ENCODE data around the gene ZNF3.

The ZNF3 gene

DNA sequence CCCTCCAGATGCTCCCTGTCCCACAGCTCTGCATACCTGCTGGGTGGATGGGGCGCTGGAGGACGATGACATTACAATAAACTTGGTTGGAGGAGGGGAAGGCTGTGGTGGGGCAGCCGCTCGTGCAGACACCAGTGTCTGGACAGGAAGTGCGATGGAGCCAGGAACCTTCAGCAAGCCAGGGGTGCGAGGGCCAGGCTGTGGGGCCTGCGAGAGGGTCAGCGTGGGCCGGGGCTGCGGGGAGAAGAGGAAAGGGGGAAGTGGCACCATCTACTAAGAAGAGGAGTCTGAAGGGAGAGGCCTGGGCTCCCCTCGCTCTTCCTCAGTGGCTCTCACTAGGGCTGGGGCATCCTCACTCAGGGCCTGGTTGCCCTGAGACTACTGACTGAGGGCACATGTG is 26.4 kb upstream of the ZNF3 start:
- no peak for DNase-seq

DNA sequence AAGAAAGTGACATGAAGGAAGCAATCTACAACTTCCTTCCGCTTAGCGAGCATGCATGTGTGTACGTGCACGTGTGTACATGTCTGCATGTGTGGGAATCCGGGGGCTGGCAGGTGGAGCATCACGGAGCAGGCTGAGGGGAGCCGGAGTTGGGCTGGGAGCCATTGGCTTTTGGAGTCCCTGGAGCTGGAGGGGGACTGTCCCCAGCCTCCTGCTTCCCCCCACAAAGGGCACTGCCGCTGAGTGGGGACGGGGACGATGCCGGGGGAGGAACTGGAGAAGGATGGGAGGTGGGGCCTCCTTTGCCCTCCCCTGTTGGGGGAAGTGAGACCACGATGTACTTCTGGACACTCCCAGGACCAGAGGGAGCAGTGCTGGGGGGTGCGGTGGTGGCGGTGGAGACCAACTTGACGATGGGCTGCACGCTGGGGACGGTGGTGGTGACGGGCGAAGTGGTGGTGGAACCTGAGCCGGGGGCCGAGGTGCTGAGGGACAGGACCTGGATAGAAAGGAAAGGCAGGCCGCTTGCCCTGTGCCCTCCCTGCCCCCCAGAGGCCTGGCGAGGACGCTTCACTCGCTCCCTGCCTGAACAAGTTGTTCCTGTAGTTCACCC is 25.7 kb upstream of the ZNF3 start:
- DNase-seq = no peak

DNA sequence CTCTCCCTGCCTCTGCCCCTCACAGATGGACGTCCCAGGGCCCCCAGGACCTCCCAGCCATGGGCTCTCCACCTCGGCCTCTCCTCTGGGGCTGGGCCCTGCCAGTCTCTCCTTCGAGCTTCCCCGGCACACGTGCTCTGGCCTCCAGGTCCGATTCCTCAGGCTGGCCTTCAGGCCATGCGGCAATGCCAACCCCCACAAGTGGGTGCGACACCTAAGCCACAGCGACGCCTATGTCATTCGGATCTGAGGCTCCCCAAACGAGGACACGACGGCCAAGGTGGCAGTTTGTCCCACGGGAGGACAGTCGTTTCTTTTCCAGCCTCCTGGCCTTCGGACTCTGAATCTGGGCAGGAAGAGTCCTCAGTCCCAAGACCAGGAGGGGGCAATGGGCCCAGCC is 25.1 kb upstream of the ZNF3 start:
- DNase-seq = no peak

DNA sequence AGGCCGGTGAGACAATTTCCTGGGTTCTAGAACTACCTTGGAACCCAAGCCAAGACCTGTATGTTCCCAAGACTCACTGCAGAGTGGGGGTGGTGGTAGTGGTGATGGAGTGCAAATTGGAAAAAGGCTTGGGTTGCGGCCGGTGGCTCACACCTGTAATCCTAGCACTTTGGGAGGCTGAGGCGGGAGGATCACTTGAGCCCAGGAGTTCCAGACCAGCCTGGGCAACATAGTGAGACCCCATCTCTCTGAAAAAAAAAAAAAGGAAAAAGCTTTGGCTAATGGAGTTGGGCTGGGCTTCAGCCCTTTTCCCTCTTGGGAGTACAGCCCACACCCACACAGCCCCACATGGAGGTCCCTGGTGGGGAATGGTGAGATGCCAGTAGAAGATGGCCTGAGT is 24.0 kb upstream of the ZNF3 start:
- DNase-seq = no peak

DNA sequence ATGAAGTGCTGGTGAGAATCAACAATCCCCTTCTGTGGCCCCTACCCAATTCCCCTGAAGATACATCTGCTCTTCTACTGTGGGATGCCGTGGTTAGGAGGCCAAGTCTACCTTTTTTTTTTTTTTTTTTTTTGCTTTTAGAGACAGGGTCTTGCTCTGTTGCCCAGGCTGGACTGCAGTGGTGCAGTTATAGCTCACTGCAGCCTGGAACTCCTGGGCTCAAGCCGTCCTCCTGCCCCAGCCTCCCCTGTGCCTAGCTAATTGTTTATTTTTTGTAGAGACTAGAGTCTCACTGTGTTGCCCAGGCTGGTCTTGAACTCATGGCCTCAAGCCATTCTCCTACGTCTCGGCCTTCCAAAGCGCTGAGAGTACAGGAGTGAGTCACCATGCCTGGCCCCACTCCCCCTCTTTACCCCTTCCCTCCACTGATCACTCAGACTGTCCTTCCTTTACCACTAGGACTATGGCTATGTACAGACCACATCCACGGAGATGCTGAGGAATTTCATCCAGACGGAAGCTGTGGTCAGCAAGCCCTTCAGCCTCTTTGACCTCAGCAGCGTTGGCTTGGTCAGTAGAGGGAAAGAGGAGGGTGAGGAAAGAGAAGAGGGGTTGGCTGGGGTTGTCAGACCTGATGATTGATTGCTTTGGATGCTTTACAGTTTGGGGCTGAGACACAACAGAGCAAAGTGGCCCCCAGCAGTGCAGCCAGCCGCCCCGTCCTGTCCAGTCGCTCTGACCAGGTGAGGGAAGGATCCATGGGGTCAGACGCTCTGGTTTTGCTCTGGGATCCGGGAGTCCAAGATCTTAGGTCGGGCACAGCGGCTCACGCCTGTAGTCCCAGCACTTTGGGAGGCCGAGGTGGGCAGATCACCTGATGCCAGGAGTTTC is 21.7 kb upstream of the ZNF3 start:
- no peak for DNase-seq

DNA sequence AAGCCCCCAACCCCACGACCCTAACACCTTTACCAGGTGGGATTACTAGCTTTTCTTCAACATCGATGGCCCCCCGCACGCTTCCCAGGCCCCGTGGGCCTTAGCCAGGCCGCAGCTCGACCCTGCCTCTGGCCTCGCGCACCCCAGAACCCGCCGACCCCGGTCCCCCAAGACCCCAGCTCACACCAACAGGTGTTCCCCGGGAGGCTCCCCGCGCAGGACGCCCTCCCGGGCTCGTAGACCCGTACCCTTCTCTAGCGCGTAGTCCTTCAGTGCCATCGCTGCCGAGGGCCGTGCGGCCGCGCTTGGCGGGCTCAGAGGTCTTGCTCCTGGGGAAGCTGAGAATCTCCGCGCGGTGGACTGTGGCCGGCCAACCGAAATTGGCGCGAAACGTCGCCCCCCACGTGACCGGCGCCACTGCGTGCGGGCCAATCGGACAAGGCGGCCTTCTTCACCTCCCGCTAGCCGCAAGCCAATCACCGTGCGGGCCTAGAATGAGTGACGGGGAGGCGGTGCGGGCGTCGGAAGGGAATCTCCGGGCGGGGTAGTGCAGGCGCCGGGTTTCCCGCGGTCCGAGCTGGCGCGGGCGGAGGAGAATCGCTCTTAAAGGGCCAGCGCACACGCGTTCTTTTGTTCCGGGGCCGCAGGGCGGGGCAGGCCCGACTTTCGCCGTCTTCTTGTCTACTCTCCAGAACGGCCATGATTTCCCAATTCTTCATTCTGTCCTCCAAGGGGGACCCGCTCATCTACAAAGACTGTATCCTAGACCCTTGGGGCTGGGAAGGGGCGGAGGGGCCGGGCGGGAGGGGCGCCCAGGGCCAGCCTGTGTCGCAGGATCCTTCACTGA is 19.7 kb upstream of the ZNF3 start, which contains the start of the genes AP4M1 and MCM7:
Gene AP4M1 (plus strand): TSS at position 628 of the 847 bp plus-strand sequence. CDS start 72 bp downstream, at position 700.
Gene MCM7 (minus strand): TSS at position 382 of the 847 bp plus-strand sequence. CDS start 103 bp downstream, at position 279.
- peak; percentile 98 for DNase-seq

DNA sequence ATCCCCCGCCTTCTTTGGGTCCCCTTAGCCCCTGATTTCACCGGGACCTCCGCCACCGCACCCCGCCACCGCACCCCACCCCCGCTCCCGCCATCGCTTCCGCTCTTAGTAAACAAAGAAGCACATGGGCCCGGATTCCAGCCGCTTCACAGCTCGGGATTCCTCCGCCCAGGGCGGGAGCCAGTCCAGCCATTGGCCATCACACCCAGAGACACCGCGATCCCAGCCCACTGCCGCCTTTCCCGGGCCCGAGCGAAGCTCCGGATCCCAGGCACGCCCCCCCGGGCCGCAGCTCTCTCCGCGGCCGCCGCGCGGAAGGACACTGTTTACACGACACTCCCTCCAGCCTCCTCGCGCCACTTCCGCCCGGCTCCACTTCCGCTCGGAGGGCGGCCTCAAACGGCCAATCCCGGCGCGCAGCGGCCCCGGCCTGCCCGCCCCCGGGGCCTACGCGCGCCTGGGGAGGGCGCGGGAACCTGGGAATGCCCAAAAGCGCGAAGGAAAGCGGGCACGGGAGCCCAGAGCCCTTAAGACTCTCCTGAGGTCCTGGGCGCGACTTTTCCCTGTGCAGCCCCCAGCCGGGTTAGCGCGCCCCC is 19.0 kb upstream of the ZNF3 start:
- peak; percentile 83 to 87 for DNase-seq

DNA sequence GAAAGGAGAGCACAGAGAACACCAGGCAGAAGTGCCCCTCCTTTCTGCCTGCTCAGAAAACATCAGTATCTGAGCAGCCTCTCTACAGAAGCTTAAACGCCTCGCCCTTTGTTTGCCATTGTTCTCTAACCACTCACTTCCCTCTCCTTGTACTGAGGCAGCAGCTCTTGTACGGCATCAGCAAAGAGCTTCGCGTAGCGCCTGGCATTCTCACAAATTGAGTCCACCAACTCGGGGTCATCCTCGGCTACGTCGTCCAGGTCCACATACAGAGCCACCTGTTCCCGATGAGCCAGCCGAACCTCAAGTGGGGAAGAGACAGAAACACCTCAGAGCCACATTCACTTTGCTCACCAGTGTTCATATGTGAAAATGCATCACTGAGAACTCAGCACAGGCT is 17.9 kb upstream of the ZNF3 start:
- no peak for DNase-seq

DNA sequence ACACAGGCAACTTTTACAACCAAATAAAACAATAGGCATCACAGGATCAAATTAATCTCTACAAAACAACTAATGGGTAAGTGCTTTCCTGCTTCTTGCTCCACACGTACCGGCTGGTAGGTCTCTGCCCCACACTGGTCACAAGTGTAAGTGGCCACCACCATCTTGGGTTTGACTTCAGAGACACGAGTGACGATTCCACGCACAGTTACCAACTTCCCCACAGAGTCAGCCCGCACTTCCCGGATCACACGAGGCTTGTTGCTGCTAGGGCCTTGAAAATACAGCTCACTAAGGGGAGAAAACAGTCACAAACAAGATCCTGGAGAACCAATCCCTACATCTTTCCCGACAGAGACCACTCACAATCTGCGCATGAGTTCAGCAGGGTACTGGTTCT is 17.4 kb upstream of the ZNF3 start:
- no peak for DNase-seq

DNA sequence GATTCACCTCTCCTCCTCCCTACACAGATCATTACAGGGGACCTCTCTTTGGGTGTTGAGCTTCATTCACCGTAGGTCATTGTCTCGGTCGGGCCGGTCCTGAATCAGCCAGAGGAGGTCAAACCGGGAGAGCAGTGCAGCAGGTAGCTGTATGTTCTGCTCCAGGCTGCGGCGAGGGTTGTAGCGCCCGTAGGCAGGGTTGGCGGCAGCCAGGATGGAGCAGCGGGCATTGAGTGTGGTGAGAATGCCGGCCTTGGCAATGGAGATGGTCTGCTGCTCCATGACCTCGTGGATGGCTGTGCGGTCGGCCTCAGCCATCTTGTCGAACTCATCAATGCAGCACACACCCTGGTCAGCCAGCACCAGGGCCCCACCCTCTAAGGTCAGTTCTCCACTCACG is 14.2 kb upstream of the ZNF3 start:
- no peak for DNase-seq

DNA sequence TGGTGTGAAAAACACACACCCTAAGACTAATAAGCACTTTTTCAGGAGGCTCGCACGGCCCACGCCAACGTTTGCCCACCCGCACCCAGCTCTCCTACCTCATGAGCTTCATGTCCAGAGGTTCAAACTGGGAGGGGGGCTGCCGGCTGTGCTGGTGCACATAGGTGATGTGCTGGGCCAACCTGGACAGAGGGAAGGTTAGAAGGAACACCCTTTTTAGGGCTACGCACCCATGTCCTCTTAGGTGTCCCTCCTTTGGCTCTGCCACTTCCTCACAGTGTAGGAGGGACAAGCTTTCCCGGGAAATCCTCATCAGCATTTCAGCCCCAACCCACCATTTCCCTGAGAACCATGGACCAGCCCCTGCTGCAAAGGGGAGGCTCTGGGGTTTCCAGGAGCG is 13.8 kb upstream of the ZNF3 start:
- DNase-seq = no peak

DNA sequence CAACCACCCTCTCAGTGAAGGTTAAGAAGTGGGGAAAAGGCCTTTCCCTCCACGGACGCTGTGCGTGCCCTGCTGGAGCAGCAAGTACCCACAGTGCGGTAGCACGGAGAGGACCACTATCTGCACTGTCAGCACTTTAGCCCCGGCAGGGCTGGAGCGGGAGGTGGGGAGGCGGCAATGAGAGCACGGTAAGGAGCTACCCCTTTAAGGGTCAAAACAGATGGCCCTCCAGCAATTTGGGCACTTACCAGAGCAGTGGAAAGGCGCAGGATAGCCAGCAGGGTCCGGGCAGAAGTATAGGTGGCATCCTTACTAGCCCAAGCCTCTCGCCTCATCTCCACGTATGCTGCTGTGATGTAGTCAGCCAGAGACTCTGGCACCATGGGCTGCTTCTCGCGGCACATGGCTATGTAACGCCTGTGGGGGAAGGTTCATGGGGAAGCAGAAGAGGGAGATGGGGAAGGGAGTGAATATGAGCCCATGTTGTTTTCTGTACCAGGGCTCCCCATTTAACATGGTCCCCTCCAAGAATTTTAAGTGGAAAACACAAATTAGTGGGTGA is 12.5 kb upstream of the ZNF3 start:
- DNase-seq = no peak

DNA sequence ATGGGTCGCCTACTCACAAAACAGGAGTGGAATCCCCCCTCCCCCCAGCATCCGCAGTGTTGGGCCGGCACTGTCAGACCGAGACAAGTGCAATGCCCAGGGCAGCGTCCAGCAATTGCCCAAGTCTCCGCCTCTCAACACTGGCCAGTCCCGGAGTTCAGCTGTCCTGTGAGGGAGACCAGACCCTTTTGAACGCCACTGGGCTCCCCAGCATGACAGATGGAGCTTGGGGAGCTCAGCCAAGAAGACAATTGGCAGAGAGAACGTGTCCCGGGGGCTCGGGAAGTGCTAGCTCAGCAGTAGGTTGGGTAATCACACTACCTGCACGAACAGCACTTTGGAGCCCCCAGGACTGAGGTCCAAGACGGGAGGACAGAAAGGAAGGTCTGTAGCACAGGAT is 12.0 kb upstream of the ZNF3 start:
- DNase-seq = no peak

DNA sequence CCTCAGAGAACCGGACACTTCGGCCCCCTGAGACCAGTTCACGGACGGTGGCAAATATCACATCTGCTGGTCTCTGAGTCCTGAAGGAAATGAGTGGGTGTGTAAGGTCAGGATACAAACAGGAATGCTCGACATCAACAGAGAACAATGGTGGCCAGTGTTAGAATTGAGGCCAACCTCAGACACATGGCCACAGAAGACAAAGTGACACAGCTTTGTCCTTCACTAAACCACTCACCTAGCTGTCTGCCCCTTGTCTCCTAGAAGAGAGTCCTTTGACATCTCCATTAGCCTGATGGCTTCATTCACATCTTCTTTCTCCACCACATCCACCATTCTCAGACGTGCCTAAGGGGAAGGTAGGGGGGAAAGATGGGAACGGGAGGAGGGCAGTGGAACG is 11.5 kb upstream of the ZNF3 start:
- DNase-seq = no peak

DNA sequence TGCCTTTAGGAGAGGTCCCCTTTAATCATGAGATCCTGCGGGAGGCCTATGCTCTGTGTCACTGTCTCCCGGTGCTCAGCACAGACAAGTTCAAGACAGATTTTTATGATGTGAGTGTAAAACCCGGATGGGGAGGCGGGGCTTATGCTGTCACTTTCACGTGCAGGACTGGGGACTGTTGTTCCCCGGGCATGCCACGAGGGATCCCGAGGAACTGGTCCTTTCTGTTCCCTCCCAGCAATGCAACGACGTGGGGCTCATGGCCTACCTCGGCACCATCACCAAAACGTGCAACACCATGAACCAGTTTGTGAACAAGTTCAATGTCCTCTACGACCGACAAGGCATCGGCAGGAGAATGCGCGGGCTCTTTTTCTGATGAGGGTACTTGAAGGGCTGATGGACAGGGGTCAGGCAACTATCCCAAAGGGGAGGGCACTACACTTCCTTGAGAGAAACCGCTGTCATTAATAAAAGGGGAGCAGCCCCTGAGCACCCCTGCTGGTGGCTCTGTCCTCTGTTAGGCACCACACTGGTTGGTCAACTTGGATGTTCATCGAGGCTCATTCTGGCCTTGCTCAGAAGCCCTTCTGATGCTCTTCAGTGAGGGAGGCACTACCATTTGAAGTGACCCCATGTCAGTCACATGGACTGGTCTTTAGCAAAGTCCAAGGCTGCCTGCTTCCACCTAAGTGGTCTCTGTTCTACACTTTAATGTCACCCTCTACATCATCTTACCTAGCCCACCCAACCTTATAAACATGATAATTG is 10.1 kb upstream of the ZNF3 start:
- DNase-seq = peak; percentile 26 to 41

DNA sequence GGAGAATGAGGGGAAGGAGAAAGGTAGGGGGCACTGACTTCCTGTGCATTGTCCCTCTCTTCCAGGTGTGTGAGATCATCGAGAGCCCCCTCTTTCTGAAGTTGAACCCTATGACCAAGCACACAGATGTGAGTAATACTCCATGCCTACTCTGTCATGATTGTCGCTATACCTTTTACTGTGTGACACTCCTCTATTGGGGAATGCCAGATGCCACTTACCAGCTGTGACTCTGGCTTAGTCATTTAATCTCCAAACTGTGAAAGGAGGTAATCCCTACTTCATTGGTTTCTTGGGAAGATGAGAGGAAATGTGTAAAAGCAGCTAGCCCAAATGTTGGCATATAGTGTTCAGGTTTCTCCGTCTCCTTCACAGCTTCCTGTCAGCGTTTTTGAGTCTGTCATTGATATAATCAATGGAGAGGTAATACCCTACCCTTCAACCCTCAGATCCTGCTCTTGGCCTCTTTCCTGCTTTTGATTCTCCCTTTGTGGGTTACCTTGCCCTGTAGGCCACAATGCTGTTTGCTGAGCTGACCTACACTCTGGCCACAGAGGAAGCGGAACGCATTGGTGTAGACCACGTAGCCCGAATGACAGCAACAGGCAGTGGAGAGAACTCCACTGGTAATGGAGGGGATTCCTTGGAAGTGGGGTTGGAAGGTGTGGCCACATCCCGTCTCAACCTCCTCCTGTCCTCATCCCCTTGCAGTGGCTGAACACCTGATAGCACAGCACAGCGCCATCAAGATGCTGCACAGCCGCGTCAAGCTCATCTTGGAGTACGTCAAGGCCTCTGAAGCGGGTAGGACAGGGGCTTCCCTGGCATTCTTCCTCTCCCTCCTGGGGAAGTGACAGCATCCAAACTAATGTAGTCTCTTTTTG is 9.2 kb upstream of the ZNF3 start:
- peak in 1 of 2 experiments; percentile 14 for DNase-seq

DNA sequence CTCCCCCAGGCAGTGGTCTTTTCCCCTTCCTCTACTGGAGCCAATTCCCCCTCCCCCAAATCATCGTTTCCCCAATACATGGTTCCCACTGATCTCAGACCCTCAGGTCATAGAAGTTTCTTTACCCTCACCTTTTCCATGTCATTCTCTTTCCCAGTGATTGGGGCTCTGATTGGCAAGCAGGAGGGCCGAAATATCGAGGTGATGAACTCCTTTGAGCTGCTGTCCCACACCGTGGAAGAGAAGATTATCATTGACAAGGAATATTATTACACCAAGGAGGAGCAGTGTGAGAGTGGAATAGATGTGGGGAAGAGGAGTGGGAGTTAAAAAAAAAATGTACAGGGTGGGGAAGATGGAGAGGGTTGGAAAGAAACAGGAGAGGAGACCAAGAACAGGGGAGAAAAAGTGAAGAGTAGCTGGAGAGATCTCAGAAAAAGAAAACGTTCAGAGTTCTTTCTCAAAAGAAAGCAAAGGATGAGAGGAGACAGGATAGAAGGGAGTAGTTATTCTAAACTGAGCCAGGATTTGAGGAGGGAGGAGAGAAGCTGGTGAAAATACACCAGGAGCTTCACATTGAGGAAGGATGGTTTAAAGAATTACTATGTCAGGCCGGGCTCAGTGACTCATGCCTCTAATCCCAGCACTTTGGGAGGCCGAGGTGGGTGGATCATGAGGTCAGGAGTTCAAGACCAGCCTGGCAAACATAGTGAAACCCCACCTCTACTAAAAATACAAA is 8.1 kb upstream of the ZNF3 start:
- peak in 1 of 2 experiments; percentile 32 for DNase-seq

DNA sequence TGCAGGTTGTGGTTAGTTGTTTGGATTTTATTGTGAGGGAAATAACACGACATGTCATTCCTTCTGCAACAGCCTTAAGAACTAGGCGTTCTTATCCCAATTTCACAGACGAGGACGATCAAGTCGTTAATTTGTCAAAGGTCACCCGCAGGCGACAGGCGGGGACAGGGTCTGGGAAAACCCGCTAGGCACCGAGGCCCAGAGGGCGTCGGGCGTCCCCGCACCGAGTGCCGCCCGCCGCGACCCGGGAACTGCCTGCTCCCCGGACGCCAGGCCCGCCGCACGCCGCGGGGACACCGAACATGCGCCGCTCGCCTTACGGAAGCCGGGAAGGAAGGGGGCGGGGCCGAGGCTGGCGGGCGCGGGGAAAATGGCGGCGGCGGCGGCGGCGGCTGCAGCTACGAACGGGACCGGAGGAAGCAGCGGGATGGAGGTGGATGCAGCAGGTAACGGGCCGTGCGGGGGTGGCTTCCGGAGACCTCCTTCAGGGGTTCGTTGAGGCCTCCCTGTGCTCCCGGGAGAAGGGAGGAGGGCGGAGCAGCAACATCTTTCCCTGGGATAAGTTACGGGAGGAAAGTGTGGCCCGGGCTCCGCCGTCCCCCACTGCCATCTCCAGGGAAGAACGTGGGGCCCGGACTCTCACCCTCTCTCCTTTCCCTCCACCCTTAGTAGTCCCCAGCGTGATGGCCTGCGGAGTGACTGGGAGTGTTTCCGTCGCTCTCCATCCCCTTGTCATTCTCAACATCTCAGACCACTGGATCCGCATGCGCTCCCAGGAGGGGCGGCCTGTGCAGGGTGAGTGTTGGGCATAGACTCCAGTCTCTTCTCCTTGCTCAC is 7.3 kb upstream of the ZNF3 start, which contains the start of gene COPS6:
Gene COPS6 (plus strand): TSS at position 349 of the 837 bp plus-strand sequence. CDS start 22 bp downstream, at position 371.
- peak; percentile 90 to 91 for DNase-seq

DNA sequence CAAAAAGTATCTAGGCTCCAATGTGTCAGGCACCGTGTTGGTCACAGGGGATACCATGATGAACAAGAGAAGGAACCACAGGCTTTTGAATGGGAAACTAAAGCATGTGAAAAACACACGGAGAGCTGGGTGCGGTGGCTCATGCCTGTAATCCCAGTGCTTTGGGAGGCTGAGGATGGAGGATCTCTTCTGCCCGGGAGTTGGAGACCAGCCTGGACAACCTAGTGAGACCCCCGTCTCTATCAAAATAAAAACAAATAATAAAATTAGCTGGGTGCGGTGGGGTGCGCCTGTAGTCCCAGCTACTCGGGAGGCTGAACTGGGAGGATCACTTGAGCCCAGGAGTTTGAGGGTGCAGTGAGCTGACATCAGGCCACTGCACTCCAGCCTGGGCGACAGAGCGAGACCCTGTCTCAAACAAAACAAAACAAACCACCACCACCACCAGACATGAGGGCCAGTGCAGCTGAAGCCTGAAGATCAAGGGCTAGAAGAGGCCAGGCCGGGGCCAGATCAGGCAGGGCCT is 6.6 kb upstream of the ZNF3 start:
- no peak for DNase-seq
